GM19438 (cell line): ENCODE results near the gene KCNIP4.

Experiments
- ATAC-seq: cut with Tn5 transposase; IDR thresholded peaks from one replicate; pipeline ENCODE4 v1.9.1; 2021; ENCODE audit warnings: low read depth; ENCODE audit not compliant: unreplicated experiment

Gene KCNIP4

GRCh38 chr4:21769404-21770147 is 179.0 kb downstream of the KCNIP4 start:
- no peak for ATAC-seq

GRCh38 chr4:21768349-21769310 is 179.9 kb downstream of the KCNIP4 start:
- ATAC-seq = no peak

GRCh38 chr4:21765810-21766407 is 182.7 kb downstream of the KCNIP4 start:
- no peak for ATAC-seq

GRCh38 chr4:21763855-21764254 is 184.7 kb downstream of the KCNIP4 start:
- no peak for ATAC-seq

GRCh38 chr4:21757248-21757647 is 191.3 kb downstream of the KCNIP4 start:
- ATAC-seq = no peak

GRCh38 chr4:21753084-21753760 is 195.3 kb downstream of the KCNIP4 start:
- no peak for ATAC-seq

- ATAC-seq = no peak
Measured at GRCh38 chr4:21752616-21753015, 196.0 kb downstream of the KCNIP4 start.

- no peak for ATAC-seq
Measured at GRCh38 chr4:21749924-21750323, 198.6 kb downstream of the KCNIP4 start.

- ATAC-seq = no peak
Measured at GRCh38 chr4:21749412-21749811, 199.2 kb downstream of the KCNIP4 start.

- ATAC-seq = no peak
Measured at GRCh38 chr4:21744046-21744445, 204.5 kb downstream of the KCNIP4 start.

GRCh38 chr4:21742326-21742725 is 206.2 kb downstream of the KCNIP4 start:
- no peak for ATAC-seq

- no peak for ATAC-seq
Measured at GRCh38 chr4:21738821-21739220, 209.8 kb downstream of the KCNIP4 start.

- ATAC-seq = no peak
Measured at GRCh38 chr4:21735866-21736265, 212.7 kb downstream of the KCNIP4 start.

- no peak for ATAC-seq
Measured at GRCh38 chr4:21733894-21734630, 214.5 kb downstream of the KCNIP4 start.

- no peak for ATAC-seq
Measured at GRCh38 chr4:21728304-21728703, 220.3 kb downstream of the KCNIP4 start.

GRCh38 chr4:21726255-21726815 is 222.2 kb downstream of the KCNIP4 start:
- ATAC-seq = no peak

- ATAC-seq = no peak
Measured at GRCh38 chr4:21722157-21722839, 226.3 kb downstream of the KCNIP4 start.

GRCh38 chr4:21716531-21716930 is 232.0 kb downstream of the KCNIP4 start:
- no peak for ATAC-seq

- no peak for ATAC-seq
Measured at GRCh38 chr4:21710179-21710835, 238.3 kb downstream of the KCNIP4 start.
